SH-SY5Y (cell line): ENCODE results near the gene COPS8.

Source experiments
- GATA2 ChIP-seq: IDR thresholded peaks from 2 replicates; pipeline ENCODE4 v1.6.1; 2011; ENCODE audit warnings: mild to moderate bottlenecking, low read depth, low read length
- GATA3 ChIP-seq: IDR thresholded peaks from 2 replicates; pipeline ENCODE4 v1.6.1; 2011; ENCODE audit warnings: low read depth, mild to moderate bottlenecking, low read length, moderate library complexity

The COPS8 gene

GRCh38 chr2:237075749-237076599, 9.7 kb upstream of the COPS8 start:
- no peak for TF ChIP-seq GATA3
- TF ChIP-seq GATA2: no peak

- no peak for TF ChIP-seq GATA2
- no peak for TF ChIP-seq GATA3
Observed at GRCh38 chr2:237081596-237081995, 4.1 kb upstream of the COPS8 start.

GRCh38 chr2:237083026-237083425, 2.7 kb upstream of the COPS8 start:
- no peak for TF ChIP-seq GATA3
- no peak for TF ChIP-seq GATA2

- TF ChIP-seq GATA2: no peak
- TF ChIP-seq GATA3: no peak
Observed at GRCh38 chr2:237084444-237084843, 1.2 kb upstream of the COPS8 start.

- no peak for TF ChIP-seq GATA3
- TF ChIP-seq GATA2: no peak
Observed at GRCh38 chr2:237090906-237091305, 5.2 kb downstream of the COPS8 start.

- TF ChIP-seq GATA3 (no peak), GATA2 (no peak)
Observed at GRCh38 chr2:237091779-237092436, 6.2 kb downstream of the COPS8 start.

GRCh38 chr2:237092506-237092905, 6.8 kb downstream of the COPS8 start:
- no peak for TF ChIP-seq GATA2

GRCh38 chr2:237092920-237093781, 7.5 kb downstream of the COPS8 start:
- no peak for TF ChIP-seq GATA2
- TF ChIP-seq GATA3: no peak

GRCh38 chr2:237096201-237096600, 10.5 kb downstream of the COPS8 start:
- TF ChIP-seq GATA3 (no peak), GATA2 (no peak)

GRCh38 chr2:237096911-237097310, 11.2 kb downstream of the COPS8 start:
- TF ChIP-seq GATA2: no peak

- TF ChIP-seq GATA3: no peak
- TF ChIP-seq GATA2: no peak
Observed at GRCh38 chr2:237097326-237097910, 11.7 kb downstream of the COPS8 start.

GRCh38 chr2:237097911-237098702, 12.4 kb downstream of the COPS8 start:
- TF ChIP-seq GATA3: no peak
- no peak for TF ChIP-seq GATA2

GRCh38 chr2:237099804-237100203, 14.1 kb downstream of the COPS8 start:
- TF ChIP-seq GATA3: no peak
- no peak for TF ChIP-seq GATA2
